GM18505 (cell line): ENCODE results near the gene ADGRL4.

Source experiments
- ATAC-seq: cut with Tn5 transposase; IDR thresholded peaks from one replicate; pipeline ENCODE4 v1.9.1; 2021; ENCODE audit not compliant: unreplicated experiment
- POLR2A ChIP-seq: IDR thresholded peaks from 4 replicates; pipeline ENCODE4 v1.6.1; 2011; ENCODE audit warnings: borderline replicate concordance; ENCODE audit not compliant: insufficient read depth, insufficient read length; ENCODE audit errors: extremely low read depth

Gene ADGRL4

DNA sequence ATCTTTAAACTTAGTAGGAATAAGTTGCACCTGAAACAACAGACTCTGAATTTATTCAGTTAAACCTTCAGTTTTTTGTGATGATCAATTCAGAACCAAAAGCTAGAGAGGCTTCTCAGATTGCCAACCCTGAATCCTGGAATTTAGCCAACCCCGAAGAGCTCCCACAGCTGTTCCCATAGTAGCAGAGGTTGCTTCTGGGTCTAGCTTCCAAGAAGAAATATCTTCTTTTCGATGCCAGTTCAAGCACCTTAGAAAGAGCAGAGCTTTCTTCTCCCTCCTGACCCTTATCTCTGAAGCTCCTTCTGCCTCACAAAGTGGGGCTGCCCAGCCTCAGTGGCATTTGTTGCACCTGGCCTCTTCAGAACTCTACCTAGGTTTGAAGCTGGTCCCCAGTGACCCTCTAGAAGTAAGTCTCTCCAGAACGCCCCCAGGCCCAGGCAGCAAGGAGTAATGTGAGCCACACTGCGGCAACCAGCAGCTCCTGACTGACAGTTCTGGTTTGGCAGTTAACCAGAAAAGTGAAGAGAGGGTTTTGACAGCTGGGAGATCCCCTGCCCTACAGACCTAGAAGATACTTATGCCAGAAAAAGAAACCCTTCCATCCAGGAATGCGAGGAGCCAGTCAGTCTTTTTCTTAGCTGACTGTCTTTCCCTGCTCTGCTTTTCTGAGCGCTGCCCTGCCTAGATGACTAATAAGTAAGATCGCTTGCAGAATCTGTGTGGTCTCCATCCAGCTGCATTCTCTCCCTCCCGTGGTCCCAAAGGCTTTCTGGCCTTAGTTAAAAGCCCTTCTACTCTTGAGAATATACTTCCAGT is 165.9 kb downstream of the ADGRL4 start:
- ATAC-seq, result no peak
- no peak for TF ChIP-seq POLR2A
